AG09319 (cell line): ENCODE measurements around the gene LCN9.

Experiments used
- DNase-seq: peaks from one replicate; pipeline ENCODE4 v3.0.0-alpha.2; 2010; ENCODE audit warnings: low read depth; ENCODE audit errors: extremely low read depth
- TF ChIP-seq, protein P1 (sequence below): IDR thresholded peaks from 2 replicates; pipeline ENCODE4 v1.5.1; 2011; ENCODE audit warnings: low read depth, mild to moderate bottlenecking, inconsistent platforms, low read length, moderate library complexity

The LCN9 gene

DNA sequence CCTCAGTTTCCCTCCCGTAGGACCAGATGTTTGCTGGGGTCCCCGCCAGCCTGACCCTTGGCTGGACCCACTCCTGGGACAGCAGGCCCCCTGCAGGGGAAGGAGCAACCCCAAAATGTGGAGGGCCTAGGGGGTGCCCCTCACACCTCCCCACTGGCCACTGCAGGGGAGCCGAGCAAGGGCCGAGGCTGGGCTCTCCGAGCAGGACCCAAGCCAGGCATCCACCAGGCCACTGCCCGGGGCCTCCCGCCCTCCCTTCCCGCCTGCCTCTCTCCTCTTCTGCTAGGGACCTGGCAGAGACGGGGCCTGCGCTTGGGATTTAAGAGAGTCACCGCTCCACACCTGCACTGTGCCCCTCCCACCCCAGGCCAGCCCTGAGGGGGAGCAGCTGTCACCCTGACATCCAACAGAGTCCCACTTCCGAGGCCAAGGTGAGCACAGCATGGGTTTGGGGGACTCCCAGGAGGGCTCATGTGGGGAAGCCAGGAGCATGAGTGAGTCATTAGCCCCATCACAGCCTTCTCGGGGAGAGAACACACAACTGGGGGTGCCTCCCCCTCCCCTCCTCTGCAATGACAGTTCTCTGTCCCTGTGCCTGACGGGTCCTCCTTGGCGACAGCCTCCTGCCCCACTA, 20.4 kb downstream of the LCN9 start:
- TF ChIP-seq, protein P1, sequence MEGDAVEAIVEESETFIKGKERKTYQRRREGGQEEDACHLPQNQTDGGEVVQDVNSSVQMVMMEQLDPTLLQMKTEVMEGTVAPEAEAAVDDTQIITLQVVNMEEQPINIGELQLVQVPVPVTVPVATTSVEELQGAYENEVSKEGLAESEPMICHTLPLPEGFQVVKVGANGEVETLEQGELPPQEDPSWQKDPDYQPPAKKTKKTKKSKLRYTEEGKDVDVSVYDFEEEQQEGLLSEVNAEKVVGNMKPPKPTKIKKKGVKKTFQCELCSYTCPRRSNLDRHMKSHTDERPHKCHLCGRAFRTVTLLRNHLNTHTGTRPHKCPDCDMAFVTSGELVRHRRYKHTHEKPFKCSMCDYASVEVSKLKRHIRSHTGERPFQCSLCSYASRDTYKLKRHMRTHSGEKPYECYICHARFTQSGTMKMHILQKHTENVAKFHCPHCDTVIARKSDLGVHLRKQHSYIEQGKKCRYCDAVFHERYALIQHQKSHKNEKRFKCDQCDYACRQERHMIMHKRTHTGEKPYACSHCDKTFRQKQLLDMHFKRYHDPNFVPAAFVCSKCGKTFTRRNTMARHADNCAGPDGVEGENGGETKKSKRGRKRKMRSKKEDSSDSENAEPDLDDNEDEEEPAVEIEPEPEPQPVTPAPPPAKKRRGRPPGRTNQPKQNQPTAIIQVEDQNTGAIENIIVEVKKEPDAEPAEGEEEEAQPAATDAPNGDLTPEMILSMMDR, result no peak
- no peak for DNase-seq

DNA sequence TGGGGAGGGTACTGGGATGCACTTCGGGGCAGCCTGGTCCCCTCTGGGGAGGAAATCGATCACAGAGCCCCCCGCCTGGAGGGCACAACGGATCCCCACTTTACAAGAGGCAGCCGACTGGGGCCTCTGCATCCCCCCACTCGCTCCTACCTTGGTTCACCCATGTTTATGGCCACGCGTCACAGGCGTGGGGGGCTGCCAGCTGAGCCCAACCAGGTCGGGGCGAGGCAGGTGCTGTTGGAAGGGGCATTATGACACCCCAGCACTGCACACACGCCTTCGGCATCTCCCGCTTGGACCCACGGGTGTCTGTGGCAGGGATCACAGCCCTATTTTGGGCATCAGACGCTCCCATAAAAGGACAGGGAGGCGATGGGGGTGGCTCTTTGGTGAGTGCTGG, 21.6 kb downstream of the LCN9 start:
- no peak for DNase-seq
- TF ChIP-seq, protein P1, result no peak

DNA sequence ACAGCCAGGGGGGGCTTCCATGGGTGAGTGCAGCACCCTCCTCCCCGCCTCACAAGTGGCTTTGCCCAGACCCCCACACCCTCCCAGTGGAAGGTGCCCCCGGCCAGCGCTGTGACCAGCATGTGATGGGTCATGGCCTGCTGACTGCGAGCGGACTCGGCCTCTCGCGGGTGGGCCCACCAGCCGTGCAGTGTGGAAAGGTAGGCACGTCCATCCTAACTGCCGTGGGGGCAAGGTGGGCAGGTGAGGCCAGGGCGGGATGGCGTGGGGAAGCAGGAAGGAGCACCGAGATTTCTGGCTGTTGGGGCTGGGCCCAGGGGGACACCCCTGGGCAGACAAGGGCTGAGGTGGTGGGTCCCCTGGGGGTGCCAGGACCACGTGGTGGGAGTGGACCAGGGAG, 24.1 kb downstream of the LCN9 start:
- TF ChIP-seq, protein P1, result no peak
- no peak for DNase-seq

DNA sequence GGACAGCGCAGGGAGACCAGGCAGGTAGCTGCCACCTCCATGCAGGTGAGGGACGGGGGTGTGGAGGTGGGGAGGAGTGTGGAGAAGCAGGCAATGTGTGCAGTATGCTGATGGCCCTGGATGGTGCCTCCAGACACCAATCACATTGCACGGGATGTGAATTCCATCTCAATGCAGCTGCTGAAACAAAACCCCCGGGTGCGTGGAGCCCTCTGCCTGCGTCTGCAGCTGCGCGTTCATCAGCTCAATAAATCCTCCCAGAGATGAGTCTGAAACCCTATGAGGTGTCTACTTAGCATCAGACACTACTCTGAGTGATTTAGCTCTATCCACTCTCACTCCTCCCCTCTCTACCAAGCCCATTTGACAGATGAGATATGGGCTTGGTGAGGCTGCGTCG, 25.9 kb downstream of the LCN9 start:
- TF ChIP-seq, protein P1, result no peak
- DNase-seq, result no peak

DNA sequence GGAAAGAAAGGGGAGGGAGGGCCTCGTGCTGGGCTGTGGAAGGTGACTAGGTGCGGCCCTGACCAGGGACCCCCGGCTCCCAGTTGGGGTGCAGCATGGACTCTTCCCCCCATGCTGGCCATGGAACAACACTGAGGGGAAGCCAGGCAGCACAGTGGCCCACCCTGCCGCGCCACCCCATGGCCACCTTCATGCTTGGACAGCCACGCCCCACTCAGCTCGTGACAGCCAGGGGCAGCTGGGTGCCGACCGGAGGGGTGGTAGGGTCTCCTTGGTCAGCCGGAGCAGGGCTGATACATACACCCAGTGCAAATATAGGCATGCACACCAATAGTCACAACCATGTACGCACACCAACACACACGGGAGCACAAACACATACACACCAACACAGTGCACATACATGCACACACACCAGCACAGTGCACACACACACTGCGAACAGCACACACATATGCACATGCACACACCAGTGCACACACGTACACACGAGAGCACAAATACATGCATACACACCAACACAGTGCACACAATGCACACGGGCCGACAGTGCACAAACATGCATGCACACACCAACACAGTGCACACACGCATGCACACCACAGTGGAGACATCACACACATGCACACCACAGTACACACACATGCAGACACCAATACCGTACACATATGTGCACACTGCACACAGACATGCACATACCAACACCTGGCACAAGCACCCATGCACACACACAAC, 27.9 kb downstream of the LCN9 start:
- no peak for DNase-seq
- TF ChIP-seq, protein P1, result no peak

DNA sequence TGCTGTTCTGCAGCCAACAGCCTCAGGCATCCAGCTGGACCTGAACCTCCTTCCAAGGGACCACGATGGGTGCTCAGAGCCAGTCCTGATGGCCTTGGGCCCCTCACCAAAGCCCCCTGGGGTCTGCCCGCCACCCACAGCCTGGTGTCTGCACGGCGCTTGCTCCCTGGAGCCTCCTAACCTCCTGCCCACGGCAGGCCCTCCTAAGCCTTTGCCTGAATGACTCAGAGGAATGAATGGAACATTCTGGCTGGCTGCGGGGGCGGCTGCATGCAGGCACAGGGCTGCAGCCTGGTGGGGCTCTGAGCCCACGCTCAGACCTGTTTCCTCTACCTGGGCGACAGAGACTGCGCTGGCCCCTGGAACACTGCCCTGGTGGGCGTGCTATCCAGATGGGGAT, 29.3 kb downstream of the LCN9 start:
- TF ChIP-seq, protein P1, result no peak
- no peak for DNase-seq

DNA sequence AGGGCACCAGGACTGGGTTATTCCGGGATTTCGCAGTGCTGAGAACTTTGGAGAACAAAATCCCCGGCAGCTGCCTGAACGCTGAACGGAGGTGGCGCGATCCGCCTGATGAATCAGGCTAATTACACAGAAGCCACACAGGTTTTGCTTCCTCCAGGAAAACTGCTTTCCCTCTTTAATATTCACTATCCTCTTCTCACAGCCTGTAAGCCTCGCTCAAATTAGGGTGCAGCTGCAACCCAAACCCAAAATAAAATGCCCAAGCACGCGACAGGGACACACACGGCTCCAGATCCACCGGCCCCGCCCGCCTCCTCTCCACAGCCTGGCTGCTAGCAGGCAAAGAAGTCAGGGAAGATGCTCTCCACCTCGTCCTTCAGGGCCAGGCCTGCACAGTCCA, 30.2 kb downstream of the LCN9 start:
- TF ChIP-seq, protein P1, result no peak
- no peak for DNase-seq
